Measurements from ENCODE around the gene ACAA1. TPM values are rescaled to one million over a fixed set of nuclear protein-coding genes. Genes with fewer than 3 reads are reported as not detected.

ACAA1 gene
- total and polyA plus RNA-seq, 4 donors: 39.3 to 69.2 (median 56.6) TPM

DNA sequence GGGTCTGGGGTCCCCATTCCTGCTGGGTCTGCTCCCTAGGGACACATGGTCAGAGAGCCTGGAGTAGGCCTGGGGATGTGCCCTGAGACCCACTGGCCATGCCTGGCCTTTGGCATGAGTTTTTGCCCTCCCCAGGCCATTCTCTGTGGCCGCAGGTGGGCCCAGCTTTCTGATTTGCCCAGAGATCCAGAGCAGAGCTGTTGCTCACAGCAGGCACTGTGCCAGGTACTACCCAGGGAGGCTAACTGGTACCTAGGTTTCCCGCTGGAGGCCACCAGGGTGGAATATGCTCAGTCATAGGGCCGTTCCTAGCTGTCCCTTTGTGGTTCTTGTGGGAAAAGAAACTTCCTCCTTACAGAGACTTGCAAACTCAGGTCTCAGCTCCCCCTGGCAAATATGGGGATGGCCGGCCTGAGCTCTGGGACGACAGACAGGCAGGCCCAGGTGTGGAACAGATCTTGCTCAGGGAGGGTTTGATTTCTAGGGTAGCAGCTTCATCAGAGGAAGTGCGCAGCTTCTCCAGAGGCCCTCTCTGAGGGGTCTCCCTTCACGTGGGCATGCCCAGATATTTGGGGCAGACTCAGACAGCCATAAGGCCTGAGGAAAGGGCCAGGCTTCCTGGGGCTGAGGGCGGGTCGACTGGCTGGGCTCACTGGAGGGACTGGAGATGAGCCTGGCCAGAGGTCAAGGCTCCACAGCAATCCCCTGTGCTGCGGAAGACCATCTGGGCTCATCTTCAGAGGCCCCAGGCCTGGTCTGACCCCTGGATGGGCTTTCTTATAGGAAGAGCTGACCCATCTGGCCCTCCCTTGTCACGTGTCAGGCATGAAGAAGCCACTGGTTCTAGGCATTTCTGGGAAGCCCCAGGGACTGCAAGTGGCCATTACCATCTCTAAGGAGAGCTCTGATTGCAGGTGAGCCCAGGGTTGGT lies 28.0 kb downstream of the ACAA1 start:
- no peak overlapping the region for H3K4me3 ChIP-seq (ENCODE audit: low read length in 2 of 2)
- H3K27ac ChIP-seq (ENCODE audit: low read depth in 1 of 2, low read length in 2 of 2): no peak overlapping the region
- no peaks in the 10 kb centered on the region for H3K4me1 ChIP-seq (ENCODE audit: control insufficient read depth in 1 of 2, insufficient read depth in 2 of 2, low read length in 2 of 2)
- WGBS, 2 donors: 90 to 91% methylated on average over 11 of the region's 11 CpGs
- DNase-seq (peak in 1 of 2 donors; percentile 51), ATAC-seq (ENCODE audit: low FRiP score) (peak; percentile 37)
- intact Hi-C loops (cut with DNase I): no loop called here
- no peaks in the 10 kb centered on the region for H3K36me3 ChIP-seq (ENCODE audit: control insufficient read depth in 1 of 2, insufficient read depth in 2 of 2, low read length in 1 of 2)
- no peaks in the 10 kb centered on the region for H3K27me3 ChIP-seq (ENCODE audit: control insufficient read depth in 1 of 2, insufficient read depth in 2 of 2, low read length in 1 of 2)
- no peaks in the 10 kb centered on the region for H3K9me3 ChIP-seq (ENCODE audit: control insufficient read depth, low read length)

GRCh38 chr3:38107911-38108648 lies 28.8 kb downstream of the ACAA1 start:
- no peaks in the 10 kb centered on the region for H3K27me3 ChIP-seq (ENCODE audit: control insufficient read depth in 1 of 2, insufficient read depth in 2 of 2, low read length in 1 of 2)
- no peak overlapping the region for H3K4me3 ChIP-seq (ENCODE audit: low read length in 2 of 2)
- intact Hi-C loops (cut with DNase I): no loop called here
- no peaks in the 10 kb centered on the region for H3K4me1 ChIP-seq (ENCODE audit: control insufficient read depth in 1 of 2, insufficient read depth in 2 of 2, low read length in 2 of 2)
- no peaks in the 10 kb centered on the region for H3K9me3 ChIP-seq (ENCODE audit: control insufficient read depth, low read length)
- DNase-seq (peak in 1 of 2 donors; percentile 54), ATAC-seq (ENCODE audit: low FRiP score) (no peak)
- no peaks in the 10 kb centered on the region for H3K36me3 ChIP-seq (ENCODE audit: control insufficient read depth in 1 of 2, insufficient read depth in 2 of 2, low read length in 1 of 2)
- 82 to 92% methylated on average over 7 of the region's 7 CpGs for WGBS, 2 donors
- no peak overlapping the region for H3K27ac ChIP-seq (ENCODE audit: low read depth in 1 of 2, low read length in 2 of 2)

GRCh38 chr3:38105525-38105924 lies 31.4 kb downstream of the ACAA1 start:
- 43 to 55% methylated on average over 1 of the region's 1 CpG for WGBS, 2 donors
- Histone ChIP-seq H3K4me3 (ENCODE audit: low read length in 2 of 2) (no peak overlapping the region), H3K36me3 (ENCODE audit: control insufficient read depth in 1 of 2, insufficient read depth in 2 of 2, low read length in 1 of 2) (no peaks in the 10 kb centered on the region), H3K9me3 (ENCODE audit: control insufficient read depth, low read length) (no peaks in the 10 kb centered on the region), H3K4me1 (ENCODE audit: control insufficient read depth in 1 of 2, insufficient read depth in 2 of 2, low read length in 2 of 2) (no peaks in the 10 kb centered on the region), H3K27ac (ENCODE audit: low read depth in 1 of 2, low read length in 2 of 2) (no peak overlapping the region), H3K27me3 (ENCODE audit: control insufficient read depth in 1 of 2, insufficient read depth in 2 of 2, low read length in 1 of 2) (no peaks in the 10 kb centered on the region)
- ATAC-seq (ENCODE audit: low FRiP score) (no peak), DNase-seq (no peak)
- intact Hi-C loops (cut with DNase I): no loop called here

- Histone ChIP-seq H3K27ac (ENCODE audit: low read depth in 1 of 2, low read length in 2 of 2) (no peak overlapping the region), H3K4me3 (ENCODE audit: low read length in 2 of 2) (no peak overlapping the region), H3K4me1 (ENCODE audit: control insufficient read depth in 1 of 2, insufficient read depth in 2 of 2, low read length in 2 of 2) (no peaks in the 10 kb centered on the region), H3K27me3 (ENCODE audit: control insufficient read depth in 1 of 2, insufficient read depth in 2 of 2, low read length in 1 of 2) (no peaks in the 10 kb centered on the region), H3K36me3 (ENCODE audit: control insufficient read depth in 1 of 2, insufficient read depth in 2 of 2, low read length in 1 of 2) (no peaks in the 10 kb centered on the region), H3K9me3 (ENCODE audit: control insufficient read depth, low read length) (no peaks in the 10 kb centered on the region)
- intact Hi-C loops (cut with DNase I): no loop called here
- ATAC-seq (ENCODE audit: low FRiP score) (no peak), DNase-seq (no peak)
- WGBS, 2 donors: 54 to 65% methylated on average over 1 of the region's 1 CpG
Observed at GRCh38 chr3:38102444-38102814, 34.5 kb downstream of the ACAA1 start.

GRCh38 chr3:38101811-38102443 lies 35.0 kb downstream of the ACAA1 start:
- no peaks in the 10 kb centered on the region for H3K4me1 ChIP-seq (ENCODE audit: control insufficient read depth in 1 of 2, insufficient read depth in 2 of 2, low read length in 2 of 2)
- ATAC-seq (ENCODE audit: low FRiP score) (no peak), DNase-seq (no peak)
- H3K27me3 ChIP-seq (ENCODE audit: control insufficient read depth in 1 of 2, insufficient read depth in 2 of 2, low read length in 1 of 2): no peaks in the 10 kb centered on the region
- H3K4me3 ChIP-seq (ENCODE audit: low read length in 2 of 2): no peak overlapping the region
- H3K9me3 ChIP-seq (ENCODE audit: control insufficient read depth, low read length): no peaks in the 10 kb centered on the region
- no peaks in the 10 kb centered on the region for H3K36me3 ChIP-seq (ENCODE audit: control insufficient read depth in 1 of 2, insufficient read depth in 2 of 2, low read length in 1 of 2)
- 89 to 90% methylated on average over 6 of the region's 6 CpGs for WGBS, 2 donors
- no peak overlapping the region for H3K27ac ChIP-seq (ENCODE audit: low read depth in 1 of 2, low read length in 2 of 2)
- intact Hi-C loops (cut with DNase I): no loop called here

DNA sequence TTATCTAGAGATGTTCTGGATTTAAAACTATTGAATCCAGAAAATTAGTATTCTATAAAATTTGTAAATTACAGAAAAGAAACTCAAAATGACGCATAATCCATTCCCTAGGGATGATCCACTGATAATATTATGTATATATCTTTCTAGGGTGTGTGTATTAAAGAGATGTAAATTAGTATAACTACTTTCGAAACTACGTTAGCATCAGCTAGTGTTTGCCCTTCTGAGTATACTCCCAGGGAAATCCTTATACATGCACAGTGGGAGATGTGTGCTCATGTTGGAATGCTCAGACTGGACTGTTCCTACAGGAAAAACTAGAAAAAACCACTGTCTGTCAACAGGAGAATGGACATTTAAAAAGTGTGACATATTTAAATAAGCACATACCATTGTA lies 36.4 kb downstream of the ACAA1 start:
- no peak for ATAC-seq (ENCODE audit: low FRiP score)

DNA sequence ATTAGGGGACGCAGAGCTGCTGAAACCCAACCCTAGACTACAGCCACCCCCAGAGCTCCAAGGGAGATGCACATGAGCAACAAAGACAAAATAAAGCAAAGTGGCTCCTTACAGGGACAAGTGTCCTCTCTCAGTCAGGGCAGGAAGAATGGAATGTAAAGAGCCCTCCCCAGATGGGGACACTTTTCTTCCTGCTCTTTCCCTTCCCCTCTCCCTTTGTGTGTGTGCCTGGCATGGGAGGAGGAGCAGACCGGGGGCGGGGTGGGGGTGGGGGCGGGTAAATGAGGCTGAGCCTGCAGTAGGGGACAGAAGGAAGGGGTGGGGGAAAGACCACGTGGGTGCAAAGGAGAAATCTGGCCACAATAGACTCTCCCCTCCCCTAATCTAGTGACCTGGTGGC lies 37.4 kb downstream of the ACAA1 start:
- H3K36me3 ChIP-seq (ENCODE audit: control insufficient read depth in 1 of 2, insufficient read depth in 2 of 2, low read length in 1 of 2): no peaks in the 10 kb centered on the region
- no peak overlapping the region for H3K27ac ChIP-seq (ENCODE audit: low read depth in 1 of 2, low read length in 2 of 2)
- H3K4me1 ChIP-seq (ENCODE audit: control insufficient read depth in 1 of 2, insufficient read depth in 2 of 2, low read length in 2 of 2): no peaks in the 10 kb centered on the region
- intact Hi-C loops (cut with DNase I): no loop called here
- no peak for ATAC-seq (ENCODE audit: low FRiP score)
- DNase-seq: no peak
- WGBS, 2 donors: 24% methylated on average over 4 to 5 of the region's 5 CpGs
- H3K27me3 ChIP-seq (ENCODE audit: control insufficient read depth in 1 of 2, insufficient read depth in 2 of 2, low read length in 1 of 2): no peaks in the 10 kb centered on the region
- H3K9me3 ChIP-seq (ENCODE audit: control insufficient read depth, low read length): no peaks in the 10 kb centered on the region
- H3K4me3 ChIP-seq (ENCODE audit: low read length in 2 of 2): no peak overlapping the region

More for the DNA sequence above, 36.4 kb downstream of the ACAA1 start:
- Histone ChIP-seq H3K27ac (ENCODE audit: low read depth in 1 of 2, low read length in 2 of 2) (no peak overlapping the region), H3K36me3 (ENCODE audit: control insufficient read depth in 1 of 2, insufficient read depth in 2 of 2, low read length in 1 of 2) (no peaks in the 10 kb centered on the region), H3K27me3 (ENCODE audit: control insufficient read depth in 1 of 2, insufficient read depth in 2 of 2, low read length in 1 of 2) (no peaks in the 10 kb centered on the region), H3K4me3 (ENCODE audit: low read length in 2 of 2) (no peak overlapping the region), H3K9me3 (ENCODE audit: control insufficient read depth, low read length) (no peaks in the 10 kb centered on the region), H3K4me1 (ENCODE audit: control insufficient read depth in 1 of 2, insufficient read depth in 2 of 2, low read length in 2 of 2) (no peaks in the 10 kb centered on the region)
- intact Hi-C loops (cut with DNase I): no loop called here
- 76 to 87% methylated on average over 3 of the region's 3 CpGs for WGBS, 2 donors
- no peak for DNase-seq

GRCh38 chr3:38098376-38098723 lies 38.6 kb downstream of the ACAA1 start:
- H3K27me3 ChIP-seq (ENCODE audit: control insufficient read depth in 1 of 2, insufficient read depth in 2 of 2, low read length in 1 of 2): no peaks in the 10 kb centered on the region
- no peak for ATAC-seq (ENCODE audit: low FRiP score)
- no peaks in the 10 kb centered on the region for H3K4me1 ChIP-seq (ENCODE audit: control insufficient read depth in 1 of 2, insufficient read depth in 2 of 2, low read length in 2 of 2)
- no peak overlapping the region for H3K4me3 ChIP-seq (ENCODE audit: low read length in 2 of 2)
- H3K36me3 ChIP-seq (ENCODE audit: control insufficient read depth in 1 of 2, insufficient read depth in 2 of 2, low read length in 1 of 2): no peaks in the 10 kb centered on the region
- 88% methylated on average over 9 of the region's 9 CpGs for WGBS, 2 donors
- intact Hi-C loops (cut with DNase I): no loop called here
- H3K27ac ChIP-seq (ENCODE audit: low read depth in 1 of 2, low read length in 2 of 2): no peak overlapping the region
- no peaks in the 10 kb centered on the region for H3K9me3 ChIP-seq (ENCODE audit: control insufficient read depth, low read length)
- DNase-seq: no peak
